Activated gamma-delta T cell (primary cell): Measurements from ENCODE around the gene ERVFRD-1.
A peak's percentile ranks its signal among the peaks of the same experiment; 100 is the strongest.
"Not testable (repeated sequence)": the region's sequence is repeated elsewhere in the genome, so short reads cannot be mapped to it uniquely, and the experiment has no call there.

Experiments used
- DNase-seq: peaks from one replicate; lab custom pipeline; 2025; lab: John Stamatoyannopoulos, UW

ERVFRD-1 gene

DNA sequence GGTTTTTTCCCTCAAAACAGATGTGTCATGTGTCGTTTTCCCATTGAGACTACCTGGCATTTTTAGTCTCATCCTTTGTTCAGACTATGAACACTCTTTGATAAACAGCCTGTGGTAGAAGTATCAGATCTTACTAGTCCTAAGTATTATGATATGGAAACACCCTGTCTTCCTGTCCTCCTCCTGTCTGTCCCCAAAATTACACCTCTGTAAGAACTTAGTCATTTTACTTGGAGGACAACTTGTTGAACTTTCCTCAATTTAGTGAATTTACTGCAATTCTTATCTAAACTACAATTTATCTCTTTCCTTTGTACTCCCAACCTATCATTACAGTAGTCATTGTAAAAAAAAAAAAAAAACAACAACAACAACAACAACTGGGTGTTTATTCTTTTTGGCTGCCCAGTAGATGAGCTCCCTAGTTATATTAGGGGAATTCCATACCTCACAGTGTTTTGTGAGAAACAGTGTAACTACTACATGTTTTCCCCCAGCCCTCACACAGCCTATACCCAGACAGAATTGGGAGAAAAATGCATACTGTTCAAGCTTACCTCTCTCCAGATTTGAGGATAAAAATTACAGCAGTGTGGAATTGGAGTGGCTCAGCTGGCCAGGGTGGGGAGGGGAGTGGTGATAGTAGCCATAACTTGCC, 18.5 kb upstream of the ERVFRD-1 start:
- no peak for DNase-seq

DNA sequence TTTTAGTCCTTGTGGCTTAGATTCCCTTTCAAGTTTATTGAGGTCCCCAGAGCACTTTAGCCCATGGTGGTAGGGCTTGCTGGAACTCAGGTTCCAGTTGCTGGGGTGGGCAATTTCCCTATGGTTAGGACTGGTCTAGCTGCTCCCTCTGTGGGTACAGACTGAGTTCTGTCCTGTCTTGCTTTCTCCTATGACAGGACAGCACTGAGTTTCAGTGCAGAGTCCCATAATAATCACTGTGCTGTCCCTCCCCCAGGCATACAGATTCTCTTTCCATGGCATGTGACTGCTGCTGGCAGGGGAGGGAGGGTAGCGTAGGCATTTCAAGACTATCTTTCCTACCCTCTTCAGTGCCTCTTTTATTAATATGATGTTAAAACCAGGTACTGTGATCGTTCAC, 17.1 kb upstream of the ERVFRD-1 start:
- DNase-seq: no peak

DNA sequence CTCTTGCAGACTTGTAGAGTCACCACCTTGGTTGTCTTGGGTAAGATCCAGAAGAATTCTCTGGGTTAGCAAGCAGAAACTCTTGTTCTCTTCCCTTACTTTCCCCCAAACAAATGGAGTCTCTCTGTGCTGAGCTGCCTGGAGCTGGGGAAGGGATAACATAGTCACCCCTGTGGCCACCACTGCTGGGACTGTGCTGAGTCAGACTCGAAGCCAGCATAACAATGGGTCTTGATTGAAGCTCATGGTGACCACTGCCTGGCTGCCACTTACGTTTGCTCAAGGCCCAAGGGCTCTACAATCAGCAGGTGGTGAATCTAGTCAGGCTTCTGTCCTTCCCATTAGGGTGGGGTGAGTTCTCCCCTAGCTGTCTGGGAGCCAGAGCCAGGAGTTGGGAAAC, 15.4 kb upstream of the ERVFRD-1 start:
- DNase-seq: no peak

DNA sequence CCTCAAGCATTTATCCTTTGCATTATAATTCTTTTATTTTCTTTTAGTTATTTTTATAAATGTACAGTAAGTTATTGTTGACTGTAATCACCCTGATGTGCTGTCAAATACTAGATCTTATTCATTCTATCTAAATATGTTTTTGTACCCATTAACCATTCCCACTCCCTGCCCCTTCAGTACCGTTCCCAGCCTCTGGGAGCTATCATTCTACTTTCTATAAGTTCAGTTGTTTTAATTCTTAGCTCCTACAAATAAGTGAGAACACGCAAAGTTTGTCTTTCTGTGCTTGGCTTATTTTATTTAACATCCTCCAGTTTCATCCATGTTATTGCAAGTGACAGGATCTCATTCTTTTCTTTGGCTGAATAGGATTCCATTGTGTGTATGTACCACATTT, 12.5 kb upstream of the ERVFRD-1 start:
- DNase-seq: no peak

DNA sequence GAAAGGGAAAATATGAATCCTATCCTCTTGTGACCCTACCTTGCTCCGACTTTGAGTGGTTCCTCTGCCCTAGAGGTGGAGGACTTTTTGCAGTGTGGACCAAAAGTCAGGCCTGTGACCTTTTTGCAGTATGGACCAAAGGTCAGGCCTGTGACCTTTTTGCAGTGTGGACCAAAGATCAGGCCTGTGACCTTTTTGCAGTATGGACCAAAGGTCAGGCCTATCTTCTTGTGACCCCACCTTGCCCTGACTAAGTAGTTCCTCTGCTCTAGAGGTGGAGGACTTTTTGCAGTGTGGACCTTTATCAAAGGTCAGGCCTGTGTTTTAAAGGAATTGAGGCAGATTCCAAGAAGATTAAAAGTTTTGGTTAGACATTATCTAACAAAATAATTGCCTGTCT, 10.9 kb upstream of the ERVFRD-1 start:
- no peak for DNase-seq

DNA sequence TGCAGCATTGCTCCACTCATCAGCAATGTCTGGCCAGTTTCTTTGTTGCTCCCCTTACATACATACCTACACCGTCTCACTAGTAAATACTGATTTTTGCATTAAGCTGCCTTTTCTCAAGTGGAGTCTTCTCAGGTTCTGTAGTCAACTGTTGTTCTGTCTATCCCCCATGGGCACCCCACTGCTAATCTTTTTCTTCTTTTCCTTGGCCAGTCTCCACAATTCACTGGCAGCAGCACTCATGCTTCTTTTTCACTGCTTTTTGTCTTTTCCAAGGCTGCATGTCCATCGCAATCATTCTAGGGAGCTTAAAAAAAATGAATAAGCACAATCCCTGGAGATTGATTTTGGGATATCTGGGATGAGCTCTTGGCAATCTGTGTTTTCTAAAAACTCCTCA, 10.3 kb upstream of the ERVFRD-1 start:
- no peak for DNase-seq

DNA sequence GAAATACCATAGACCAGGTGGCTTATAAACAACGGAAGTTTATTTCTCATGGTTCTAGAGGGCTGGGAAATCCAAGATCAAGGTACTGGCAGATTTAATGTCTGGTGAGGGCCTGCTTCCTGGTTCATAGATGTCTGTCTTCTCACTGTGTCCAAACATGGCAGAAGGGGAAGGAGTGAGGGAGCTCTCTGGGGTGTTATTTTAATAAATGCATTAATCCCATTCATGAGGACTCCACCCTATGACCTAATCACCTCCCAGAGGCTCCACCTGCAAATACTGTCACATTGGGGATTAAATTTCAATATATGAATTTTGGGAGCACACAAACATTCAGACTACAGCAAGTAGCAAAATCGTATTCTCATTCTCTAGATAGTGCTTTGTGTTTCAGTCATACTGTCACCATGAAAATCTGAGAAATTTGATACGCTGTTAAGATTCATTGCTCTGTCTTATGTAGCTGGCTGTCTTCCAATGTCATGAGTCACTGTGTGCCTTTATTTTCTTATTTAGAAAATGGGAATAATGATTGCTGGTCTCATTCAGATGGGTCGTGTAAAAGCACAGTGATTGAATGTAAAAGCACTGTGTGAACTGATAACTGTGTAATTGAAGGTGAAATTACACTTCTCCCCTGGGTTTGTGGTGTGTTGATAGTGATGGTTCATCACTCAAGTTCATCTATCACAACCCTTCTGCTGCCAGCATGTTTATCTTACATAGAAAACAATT, 8.9 kb upstream of the ERVFRD-1 start:
- DNase-seq: no peak

DNA sequence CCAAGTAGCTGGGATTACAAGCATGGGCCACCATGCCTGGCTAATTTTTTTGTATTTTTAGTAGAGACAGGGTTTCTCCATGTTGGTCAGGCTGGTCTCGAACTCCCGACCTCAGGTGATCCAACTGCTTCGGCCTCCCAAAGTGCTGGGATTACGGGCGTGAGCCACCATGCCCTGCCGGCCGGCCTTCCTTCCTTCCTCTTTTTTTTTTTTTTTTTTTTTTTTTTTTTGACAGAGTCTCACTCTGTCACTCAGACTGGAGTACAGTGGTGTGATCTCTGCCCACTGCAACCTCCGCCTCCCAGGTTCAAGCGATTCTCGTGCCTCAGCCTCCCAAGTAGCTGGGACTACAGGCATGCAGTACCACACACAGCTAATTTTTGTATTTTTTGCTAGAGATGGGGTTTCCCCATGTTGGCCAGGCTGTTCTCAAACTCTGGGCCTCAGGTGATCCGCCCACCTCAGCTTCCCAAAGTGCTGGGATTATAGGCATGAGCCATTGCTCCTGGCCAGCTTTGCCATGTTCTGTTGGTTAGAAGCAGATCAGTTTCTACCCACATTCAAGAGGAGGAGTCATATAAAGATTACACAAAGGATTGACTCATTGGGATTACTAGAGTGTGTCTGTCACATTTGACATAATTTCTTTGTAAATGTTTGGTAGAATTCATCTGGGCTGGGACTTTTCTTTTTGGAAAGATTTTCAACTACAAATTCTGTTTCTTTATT, 4.4 kb upstream of the ERVFRD-1 start:
- DNase-seq: not testable (repeated sequence)

DNA sequence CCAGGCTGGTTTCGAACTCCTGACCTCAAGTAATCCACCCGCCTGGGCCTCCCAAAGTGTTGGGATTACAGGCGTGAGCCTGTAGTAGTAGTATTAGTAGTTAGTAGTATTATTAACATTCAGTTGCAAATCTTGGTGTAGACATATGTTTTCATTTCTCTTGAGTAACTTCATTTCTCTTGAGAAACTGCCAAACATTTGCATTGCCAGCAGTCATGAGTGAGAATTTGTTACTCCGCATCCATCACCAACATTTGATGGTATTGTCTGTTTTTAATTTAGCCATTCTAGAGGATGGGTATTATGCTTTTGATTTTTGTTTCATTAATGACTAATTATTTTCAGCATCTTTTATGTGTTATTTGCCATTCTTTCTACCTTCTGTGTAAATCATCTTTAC, 1.5 kb upstream of the ERVFRD-1 start:
- DNase-seq: no peak

DNA sequence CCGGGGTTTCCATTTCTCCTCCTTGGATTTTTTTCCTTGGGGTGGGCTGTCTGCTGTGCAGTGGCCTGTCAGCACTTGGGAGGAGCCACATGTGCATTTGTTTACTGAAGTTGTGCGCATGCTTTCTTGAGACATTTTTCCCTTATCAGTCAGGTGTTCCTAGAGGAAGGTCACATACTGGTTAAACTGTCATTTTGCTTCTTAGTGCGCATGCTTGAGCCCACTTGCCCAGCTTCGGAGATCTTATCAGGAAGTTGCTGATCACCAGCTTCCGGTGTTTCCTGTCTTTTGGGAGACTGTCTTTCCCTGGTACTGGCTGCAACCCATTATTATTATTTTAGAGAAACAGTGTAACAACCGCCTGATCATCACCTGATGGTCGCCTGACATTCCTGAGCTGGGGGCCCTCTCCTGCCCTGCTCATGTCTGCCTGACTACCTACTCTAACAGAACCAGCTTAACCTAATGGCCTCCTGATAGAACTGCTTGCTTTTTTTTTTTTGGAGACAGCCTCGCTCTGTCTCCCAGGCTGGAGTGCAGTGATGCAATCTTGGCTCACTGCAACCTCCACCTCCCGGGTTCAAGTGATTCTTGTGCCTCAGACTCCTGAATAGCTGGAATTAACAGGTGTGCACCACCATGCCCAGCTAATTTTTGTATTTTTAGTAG, 378 bp upstream of the ERVFRD-1 start:
- DNase-seq: no peak

DNA sequence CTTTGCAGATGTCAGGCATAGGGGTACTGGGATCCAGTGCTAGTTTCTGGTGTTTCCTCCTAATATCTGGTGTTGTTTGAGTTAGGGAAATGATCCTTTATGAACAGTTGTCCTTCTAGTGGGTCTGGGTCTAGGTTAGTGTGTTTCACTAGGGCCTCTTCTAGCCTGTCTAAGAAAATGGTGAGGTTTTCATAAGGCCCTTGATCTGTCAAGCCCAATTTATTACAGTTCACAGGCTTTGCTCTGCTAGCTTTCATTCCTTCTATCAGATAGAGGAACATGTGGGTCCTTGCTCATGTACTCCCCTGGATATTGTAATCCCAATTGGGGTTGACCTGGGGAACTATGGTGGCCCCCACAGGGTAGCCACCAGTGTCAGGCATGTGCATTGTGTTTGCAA, 2.8 kb downstream of the ERVFRD-1 start:
- no peak for DNase-seq

DNA sequence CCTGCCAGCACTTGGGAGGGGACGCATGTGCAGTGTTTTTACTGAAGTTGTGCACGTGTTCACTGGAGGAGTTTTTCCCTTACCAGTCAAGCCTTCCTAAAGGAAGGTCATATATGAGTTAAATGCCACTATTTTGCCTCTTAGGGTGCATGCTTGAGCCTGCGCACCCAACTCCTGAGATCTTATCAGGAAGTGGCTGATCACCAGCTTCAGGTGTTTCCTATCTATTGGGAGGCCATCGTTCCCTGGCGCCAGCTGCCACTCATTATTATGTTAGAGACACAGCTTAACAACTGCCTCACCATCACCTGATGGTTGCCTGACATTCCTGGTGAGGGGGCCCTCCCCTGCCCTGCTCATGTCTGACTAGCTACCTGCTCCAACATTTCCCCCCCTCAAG, 8.5 kb downstream of the ERVFRD-1 start:
- DNase-seq: no peak

DNA sequence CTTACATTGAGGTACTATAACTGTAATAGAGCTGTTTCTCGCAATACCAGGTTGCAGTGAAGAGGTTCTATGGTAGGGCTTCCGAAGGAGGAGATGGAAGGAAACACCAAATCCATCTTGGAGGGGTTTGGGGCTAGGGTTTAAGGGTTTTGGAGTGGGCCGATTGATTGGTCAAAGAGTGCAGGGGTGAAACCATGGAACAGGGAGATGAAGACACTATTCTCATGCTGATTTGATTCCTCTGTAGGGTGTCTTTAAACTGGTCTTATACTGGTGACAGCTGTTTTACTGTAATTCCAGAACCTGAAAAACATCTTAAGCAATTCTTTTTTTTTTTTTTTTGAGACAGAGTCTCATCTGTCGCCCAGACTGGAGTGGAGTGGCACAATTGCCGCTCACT, 10.1 kb downstream of the ERVFRD-1 start:
- no peak for DNase-seq

DNA sequence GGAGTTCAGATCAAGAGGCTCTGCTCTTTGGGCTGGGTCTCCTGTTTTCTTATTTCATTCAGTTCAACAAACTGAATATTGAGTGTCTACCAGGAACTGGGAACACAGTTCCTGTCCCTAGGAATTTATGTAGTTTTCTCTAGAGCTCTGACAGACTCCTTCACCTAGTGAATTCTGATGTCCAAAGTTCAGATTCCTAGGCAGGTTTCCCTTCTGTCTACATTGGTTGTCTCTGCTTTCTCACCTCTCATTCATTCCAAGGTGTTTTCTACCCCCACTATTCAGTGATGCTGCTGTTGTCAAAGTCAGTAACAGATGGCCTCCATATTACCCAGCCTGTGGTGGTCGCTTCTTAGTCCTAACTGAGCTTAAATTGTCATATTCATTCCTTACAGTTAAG, 13.5 kb downstream of the ERVFRD-1 start:
- no peak for DNase-seq

DNA sequence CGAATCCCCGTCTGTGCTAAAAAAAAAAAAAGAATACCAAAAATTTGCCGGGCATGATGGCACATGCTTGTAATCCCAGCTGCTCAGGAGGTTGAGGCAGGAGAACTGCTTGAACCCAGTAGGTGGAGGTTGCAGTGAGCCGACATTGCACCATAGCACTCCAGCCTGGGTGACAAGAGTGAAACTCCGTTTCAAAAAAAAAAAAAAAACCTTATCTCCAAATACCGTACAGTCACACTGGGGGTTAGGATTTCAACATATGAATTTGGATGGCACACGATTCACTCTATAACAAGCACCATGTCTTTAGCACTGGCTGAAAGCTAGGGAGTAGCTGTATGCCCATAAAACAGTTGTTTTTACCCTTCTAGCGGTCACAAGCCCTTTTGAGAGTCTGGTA, 14.0 kb downstream of the ERVFRD-1 start:
- no peak for DNase-seq

DNA sequence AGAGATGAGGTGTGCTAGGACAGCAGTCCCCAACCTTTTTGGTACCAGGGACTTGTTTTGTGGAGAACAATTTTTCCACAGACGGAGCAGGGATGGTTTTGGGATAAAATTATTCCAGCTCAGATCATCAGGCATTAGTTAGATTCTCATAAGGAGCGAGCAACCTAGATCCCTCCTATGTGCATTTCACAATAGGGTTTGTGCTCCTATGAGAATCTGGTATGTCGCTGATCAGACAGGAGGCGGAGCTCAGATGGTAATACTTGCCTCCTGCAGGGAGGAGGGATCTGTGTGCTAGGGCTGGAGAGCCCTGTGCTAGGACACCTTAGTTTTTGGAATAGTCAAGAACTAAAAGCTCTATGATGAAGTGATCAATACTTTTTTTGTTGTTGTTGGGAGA, 15.4 kb downstream of the ERVFRD-1 start:
- no peak for DNase-seq

DNA sequence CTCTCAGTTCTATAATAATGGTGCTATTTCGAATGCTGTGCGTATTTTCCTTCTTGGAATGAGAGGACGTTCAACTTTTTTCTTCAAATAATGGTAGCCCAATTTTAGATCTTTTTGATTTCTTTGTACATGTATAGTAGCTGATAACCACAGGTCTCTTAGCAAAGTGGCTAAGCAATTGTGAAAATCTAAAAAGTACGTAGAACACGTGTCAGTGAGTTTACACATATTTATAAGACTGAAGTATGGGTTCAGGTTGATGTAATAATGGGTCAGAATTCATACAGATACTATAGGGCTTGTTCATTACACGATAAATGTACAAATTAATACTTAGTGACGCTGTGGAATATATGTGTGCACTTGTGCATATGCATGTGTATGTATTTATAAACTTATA, 16.6 kb downstream of the ERVFRD-1 start:
- no peak for DNase-seq

DNA sequence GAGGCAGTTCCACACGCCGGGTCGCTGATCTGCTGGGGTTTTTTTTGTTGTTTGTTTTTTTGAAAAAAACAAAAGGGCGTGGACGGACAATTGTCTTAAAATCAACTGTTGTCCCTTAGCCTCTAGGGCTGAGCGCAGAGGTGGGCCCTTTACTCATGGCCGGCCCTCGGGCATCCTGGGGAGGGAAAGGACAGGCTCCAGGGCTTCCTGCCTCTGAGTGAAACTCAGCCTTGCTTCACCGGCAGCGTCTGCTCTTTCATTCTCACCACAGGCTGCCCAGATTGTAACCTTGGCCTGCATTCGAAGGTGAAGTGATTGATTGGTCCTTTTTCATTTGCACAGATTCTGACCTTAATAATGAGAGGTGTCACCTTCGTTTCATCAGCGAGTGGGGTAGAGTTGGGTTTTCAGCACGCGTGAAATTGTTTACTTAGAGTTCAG, 17.1 kb downstream of the ERVFRD-1 start:
- no peak for DNase-seq

DNA sequence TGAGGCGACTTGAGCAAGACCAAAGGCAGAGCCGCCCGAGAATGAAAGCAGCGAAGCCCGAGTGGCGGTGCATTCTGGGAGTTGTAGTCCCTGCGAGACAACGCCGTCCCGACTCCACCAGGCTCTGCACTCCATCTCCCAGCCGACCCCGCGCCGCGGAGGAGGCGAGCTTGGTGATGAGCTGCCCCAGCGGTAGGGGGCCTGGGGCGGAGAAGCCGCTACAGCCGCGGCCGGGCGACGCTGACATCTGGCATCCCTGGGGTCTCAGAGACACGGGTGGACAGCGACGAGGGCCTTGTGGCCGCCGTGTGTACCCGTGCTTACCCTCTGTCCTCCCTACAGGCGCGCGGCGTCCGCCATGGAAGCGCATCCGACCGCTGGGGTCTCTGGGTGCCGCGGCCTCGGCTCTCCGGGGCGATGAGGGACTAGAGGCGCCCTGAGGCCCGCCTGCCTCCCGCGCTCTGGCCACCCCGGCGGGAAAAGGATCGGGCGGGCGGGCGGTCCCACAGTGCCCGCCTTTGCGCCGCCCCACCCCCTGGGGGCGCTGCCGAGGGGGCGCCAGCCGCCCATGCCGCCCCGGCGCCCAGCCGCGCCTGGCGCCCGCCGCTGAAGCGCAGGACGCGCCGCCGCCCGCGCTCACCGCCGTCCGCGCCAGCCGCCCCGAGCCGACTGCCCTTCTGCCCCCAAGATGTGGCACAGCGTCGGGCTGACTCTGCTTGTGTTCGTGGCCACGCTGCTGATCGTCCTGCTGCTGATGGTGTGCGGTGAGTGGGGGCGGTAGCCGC, 17.7 kb downstream of the ERVFRD-1 start, which contains the start of gene SMIM13:
Gene SMIM13 (plus strand): TSS at position 209 of the 785 bp plus-strand sequence. CDS start 480 bp downstream, at position 689.
- DNase-seq: peak; percentile 82

DNA sequence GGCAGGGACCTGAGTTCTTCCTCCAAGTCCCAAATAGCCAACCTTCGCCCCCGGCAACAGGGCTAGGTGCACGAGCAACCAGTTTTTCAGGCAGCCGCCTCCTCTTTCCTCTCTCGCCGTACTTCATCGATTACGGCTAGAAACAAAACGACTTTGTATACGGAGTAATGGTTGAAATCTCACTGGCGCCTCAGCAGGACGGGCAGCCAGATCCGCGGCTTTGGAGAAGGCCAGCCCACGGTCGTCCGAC, 18.2 kb downstream of the ERVFRD-1 start:
- DNase-seq: no peak

DNA sequence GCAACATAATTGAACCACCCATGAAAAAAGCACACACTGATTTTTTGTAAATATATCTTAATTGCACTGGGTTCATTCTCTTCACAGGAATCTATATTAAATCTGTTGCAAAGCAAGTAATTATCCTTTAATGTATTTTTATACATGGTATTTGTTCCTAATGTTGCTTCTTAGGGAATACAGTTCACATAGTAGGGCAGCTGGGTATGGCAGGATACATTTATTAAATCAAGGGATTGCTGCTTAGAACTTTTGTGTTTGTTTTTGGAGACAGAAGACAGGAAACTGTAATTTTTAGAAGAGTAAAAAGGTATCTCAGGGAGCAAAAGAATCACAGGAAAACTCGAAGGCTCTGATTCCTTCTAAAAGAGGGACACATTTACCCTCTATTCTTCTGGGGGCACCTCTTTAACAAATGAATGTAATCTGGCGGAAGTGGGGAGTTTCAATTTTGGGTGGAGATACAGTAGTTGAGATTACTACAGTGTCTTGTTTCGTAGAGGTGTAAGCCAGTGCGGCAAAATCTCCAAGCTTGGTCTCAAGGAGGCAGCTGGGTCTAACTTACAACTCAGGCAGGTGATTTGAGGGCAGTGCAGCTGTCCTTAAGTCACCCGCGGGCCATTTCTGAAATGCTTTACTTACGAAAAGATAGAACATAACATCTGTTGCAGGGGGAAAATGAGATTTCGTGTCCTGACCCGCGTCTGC, 18.7 kb downstream of the ERVFRD-1 start:
- DNase-seq: no peak
